UCSD-AML1 (cell line): ENCODE results near the gene SERPINA1.

Experiments used
- DNase-seq: peaks from one replicate; lab custom pipeline; 2025; ENCODE audit not compliant: unreplicated experiment; lab: John Stamatoyannopoulos, UW

Gene SERPINA1

DNA sequence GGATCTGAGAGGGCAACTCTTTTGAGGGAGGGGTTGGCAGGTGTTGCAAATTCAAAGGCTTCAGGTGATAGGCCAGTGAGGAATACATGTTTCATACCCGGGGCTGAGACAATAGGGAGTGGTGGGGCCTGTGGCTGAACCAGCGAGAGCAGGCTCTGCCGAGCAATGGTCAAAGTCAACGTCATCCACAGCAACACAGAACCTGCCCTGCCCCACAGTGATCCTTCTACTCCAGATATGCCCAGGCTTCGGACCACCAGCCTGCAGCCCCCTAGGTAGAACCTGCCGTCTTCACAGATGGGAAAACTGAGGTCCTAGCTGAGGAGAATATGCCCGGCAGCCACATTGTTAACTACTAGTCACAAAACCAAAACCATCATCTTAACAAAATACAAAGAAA is 4.1 kb downstream of the SERPINA1 start:
- no peak for DNase-seq

GRCh38 chr14:94383777-94384176 is 4.6 kb downstream of the SERPINA1 start:
- DNase-seq, result no peak

DNA sequence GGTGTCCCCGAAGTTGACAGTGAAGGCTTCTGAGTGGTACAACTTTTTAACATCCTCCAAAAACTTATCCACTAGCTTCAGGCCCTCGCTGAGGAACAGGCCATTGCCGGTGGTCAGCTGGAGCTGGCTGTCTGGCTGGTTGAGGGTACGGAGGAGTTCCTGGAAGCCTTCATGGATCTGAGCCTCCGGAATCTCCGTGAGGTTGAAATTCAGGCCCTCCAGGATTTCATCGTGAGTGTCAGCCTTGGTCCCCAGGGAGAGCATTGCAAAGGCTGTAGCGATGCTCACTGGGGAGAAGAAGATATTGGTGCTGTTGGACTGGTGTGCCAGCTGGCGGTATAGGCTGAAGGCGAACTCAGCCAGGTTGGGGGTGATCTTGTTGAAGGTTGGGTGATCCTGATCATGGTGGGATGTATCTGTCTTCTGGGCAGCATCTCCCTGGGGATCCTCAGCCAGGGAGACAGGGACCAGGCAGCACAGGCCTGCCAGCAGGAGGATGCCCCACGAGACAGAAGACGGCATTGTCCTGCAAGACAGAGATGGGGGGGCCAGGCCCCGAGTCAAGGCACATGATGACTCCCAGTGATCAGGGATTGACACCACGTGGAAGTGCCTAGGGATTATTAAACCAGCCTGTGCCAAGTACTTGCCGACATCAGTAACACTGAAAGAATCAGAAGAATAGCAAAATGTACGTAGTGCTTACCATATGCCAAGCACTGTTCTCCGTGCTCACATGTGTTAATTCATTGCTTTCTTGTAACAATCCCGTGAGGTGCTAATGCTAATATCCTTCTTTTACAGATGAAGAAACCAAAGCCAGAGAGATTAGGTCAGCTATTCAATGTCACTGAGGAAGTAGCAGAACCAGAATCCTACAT is 5.4 kb downstream of the SERPINA1 start:
- no peak for DNase-seq

GRCh38 chr14:94382099-94382715 is 6.2 kb downstream of the SERPINA1 start:
- no peak for DNase-seq

GRCh38 chr14:94381149-94382030 is 7.0 kb downstream of the SERPINA1 start:
- no peak for DNase-seq

- no peak for DNase-seq
Observed at GRCh38 chr14:94380225-94381148, 7.9 kb downstream of the SERPINA1 start.

DNA sequence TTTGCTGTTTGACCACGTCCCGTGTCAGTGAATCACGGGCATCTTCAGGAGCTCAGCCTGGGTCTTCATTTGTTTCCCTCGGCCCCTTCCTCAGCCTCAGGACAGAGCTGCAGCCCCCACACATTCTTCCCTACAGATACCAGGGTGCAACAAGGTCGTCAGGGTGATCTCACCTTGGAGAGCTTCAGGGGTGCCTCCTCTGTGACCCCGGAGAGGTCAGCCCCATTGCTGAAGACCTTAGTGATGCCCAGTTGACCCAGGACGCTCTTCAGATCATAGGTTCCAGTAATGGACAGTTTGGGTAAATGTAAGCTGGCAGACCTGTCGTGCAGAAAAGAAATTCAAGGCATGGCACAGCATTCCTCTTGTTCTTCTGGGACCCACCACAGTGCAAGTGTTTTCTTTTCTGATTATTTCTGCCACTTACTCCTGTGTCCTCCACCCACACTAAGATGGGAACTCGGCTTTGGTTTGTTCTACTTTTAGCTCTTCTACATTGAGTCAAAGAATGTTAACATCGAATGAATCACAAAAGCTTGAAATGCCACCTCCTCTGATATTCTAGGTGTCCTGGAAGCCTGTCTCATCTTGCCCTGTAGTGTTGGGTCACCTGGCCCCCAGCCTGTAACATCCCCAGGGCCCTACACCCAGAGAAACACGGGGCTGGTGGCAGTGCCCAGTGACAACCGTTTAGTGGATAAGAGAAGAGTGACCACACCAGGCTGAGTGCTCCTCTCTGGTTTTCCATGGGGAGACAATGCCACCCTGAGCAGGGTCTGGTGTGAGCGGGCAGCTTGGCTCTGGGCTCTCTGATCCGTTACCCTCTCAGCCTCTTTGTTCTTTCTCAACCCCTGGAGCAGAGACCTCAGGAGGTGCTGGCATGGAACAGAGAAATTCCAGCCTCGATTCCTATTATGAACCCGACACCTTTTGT is 8.8 kb downstream of the SERPINA1 start:
- DNase-seq, result no peak

- no peak for DNase-seq
Observed at GRCh38 chr14:94378527-94379290, 9.7 kb downstream of the SERPINA1 start.

DNA sequence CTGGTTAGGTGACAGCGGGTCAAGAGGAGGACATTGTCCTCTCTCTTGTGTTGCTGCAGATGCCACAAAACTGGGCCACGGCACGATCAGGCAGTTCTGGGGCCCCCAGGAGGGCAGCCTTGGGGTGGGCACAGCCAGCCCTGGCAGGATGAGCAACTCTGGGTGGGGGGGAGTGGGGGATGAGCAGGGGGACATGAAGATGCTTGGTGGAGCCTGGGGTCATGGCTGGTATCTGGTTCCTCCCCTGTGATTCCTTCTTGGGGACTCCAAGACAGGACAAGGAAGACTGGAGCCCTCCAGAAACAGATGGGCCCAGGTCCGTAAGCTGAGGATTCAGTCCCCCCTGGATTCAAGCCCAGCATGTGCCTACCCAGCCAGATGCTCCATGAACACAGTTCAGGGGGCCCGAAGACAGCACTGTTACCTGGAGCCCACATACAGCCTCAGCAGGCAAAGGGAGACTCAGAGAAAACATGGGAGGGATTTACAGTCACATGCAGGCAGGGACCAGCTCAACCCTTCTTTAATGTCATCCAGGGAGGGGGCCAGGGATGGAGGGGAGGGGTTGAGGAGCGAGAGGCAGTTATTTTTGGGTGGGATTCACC is 10.4 kb downstream of the SERPINA1 start:
- DNase-seq, result no peak

DNA sequence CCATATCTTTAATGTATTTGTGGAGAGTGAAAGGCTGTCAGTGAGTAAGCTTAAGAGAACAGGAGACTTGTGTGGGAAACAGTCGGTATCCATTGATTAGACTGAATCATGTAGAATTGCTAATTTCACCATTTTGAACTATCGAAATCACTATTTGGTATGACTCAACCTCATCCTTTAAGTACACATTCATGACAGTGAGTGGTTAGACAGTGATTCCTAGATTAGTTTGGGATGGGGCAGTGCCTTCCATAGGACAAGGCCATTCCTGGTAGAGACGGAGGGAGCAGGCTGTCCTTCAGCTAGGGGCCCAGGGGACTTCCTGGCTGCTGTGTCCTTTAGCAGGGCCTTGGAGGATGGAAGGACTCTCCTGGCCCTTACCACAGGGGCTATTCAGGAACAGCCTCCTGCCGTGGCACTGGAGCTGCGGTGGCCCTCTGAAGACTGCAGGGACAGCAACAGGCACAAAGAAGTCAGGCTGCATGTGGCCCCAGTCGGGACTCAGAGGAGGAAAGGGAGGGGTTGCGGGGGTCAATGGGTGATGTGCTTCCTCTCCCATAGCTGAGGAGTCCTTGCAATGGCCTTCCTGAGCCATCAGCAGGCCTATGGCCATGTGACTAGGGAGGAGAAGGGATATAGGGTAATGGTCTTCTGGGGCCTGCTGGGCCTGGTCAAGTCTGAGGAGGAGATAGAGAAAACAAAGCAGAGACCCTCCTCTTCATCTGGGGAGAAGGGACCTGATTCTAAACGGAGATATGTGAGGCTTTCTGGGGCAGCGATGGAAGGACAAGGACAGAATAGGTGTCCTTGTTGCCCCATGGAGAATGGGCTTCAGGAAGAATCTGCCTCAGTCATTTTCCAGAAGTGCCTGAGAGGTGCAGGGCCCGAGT is 11.2 kb downstream of the SERPINA1 start:
- no peak for DNase-seq

DNA sequence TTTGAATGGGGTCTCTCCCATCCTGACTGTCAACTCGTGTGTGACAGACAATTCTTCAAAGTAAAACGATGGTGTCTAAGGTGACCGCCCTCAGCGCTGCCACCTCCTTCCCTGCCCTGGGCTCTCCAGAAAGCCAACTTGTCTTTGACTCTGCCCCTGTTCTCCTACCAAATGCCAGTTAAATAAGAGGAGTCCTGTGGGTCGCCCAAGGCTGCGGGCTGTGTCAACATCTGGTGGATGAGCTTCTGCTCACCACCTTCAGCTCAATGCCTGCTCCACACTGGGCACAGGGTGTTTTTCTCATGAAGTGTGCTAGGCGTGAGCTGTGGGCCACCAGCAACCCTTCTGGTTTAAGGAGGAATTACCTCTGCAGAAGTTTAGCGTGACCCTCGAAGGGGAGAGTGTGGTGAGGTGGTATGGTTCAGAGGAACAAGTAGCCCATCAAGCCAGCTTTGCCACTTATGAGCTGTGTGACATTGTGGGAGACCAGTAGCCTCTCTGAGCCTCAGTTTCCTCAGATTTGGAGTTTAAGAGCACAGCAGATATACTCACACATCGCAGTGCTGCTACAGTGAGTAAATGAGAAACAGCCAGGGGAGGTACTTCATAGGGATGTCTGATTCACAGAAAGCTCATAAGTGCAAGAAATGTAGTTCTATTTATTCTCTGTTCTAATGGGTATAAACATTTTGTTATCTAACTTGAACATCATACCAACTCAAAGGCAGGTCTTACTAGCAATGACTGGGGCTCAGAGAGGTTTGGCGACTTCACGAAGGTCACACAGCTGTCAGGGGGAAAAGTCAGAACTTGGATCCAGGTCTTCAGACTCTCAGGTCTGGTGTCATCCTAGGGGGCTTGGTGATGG is 12.1 kb downstream of the SERPINA1 start:
- no peak for DNase-seq

- DNase-seq, result no peak
Observed at GRCh38 chr14:94375552-94376107, 12.8 kb downstream of the SERPINA1 start.

DNA sequence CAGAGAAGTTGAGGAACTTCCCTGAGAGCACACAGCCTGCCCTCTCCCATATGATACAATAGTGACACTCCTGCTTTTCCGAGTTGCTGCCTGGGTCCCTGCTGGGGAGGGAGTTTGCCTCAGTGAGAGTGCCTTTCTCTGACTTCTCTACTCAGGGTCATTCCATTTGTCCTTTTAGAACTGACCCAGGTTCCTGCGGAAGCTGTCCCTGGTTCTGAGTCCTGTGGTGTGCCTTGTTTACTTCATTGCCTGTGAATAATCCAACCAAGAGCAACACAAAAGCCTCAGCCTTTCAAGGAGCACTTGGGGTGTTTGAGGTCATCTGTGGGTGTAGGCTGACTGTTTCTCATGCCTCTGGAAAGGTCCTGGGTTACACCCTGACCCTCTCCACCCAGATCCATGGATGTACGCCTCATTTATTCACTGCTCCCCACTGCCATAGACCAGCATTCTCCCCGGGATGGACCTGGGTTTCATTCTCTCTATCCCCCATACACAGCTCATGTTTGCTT is 13.6 kb downstream of the SERPINA1 start:
- DNase-seq, result no peak

DNA sequence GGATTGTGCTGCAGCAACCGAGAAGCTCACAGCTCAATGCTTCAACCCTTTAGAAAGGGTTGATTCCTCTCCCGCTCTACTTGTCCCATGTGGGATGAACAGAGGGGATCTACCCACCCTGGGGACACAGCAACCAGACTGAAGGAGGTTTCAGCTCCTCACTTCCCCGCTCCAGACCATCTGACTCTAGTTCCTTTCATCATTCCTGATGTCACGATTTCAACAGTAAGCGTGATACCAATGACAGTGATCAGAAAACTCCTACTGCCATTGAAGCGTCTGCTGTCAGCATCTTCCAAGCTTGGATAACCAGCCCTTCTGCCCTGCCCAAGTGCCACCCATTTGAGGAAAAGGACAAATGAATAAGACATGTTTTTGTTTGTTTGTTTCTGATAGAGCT is 14.3 kb downstream of the SERPINA1 start:
- DNase-seq, result no peak

DNA sequence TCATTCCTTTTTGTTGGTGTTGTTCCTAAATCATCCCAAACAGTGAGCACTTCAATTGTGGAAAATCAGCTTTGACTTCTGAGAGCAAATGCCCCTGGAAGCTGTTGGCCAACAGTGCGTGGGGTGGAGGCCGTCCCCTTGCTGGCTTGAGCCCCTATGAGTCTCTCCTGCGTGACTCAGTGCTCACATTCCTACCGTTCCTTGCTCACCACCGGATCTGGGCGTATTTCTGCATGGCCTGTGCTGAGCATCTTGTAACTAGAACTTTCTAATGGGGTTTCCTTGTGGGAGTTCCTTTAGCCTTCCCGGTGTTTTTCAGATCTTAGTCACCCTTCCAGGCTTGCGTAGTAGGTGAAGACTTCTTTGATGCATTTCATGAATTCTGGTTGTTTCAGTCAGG is 14.7 kb downstream of the SERPINA1 start:
- DNase-seq, result no peak
